BJ (cell line): ENCODE results near the gene SLX4IP. TPM values are rescaled to one million over a fixed set of nuclear protein-coding genes. Genes with fewer than 3 reads are reported as not detected.

ENCODE experiments used
- CTCF ChIA-PET: fragments of 350-600 bp; formaldehyde crosslinking; extraction: SDS; loops from one replicate; lab custom pipeline; 2021; ENCODE audit warnings: antibody characterized with exemption, inconsistent platforms; lab: Yijun Ruan, JAX
- POLR2A ChIA-PET: fragments of 300-600 bp; sonication (Branson Sonifier 250); formaldehyde crosslinking; extraction: SDS; loops from one replicate; lab custom pipeline; 2021; ENCODE audit warnings: antibody characterized with exemption; lab: Charles Lee
- DNase-seq: peaks from one replicate; pipeline ENCODE4 v3.0.0-alpha.2; 2011; ENCODE audit warnings: low read depth
- H3K27me3 ChIP-seq: 2 replicates; pipeline ENCODE4 v1.6.0; 2011; ENCODE audit warnings: low read length; ENCODE audit not compliant: control insufficient read depth, insufficient read depth
- H3K36me3 ChIP-seq: 2 replicates; pipeline ENCODE4 v1.5.1; 2011; ENCODE audit warnings: low read length; ENCODE audit not compliant: control insufficient read depth, insufficient read depth
- H3K4me3 ChIP-seq: 2 replicates; pipeline ENCODE4 v1.5.1; 2011; ENCODE audit warnings: low read depth, mild to moderate bottlenecking, control low read depth, low read length
- CTCF ChIP-seq: IDR thresholded peaks from 2 replicates; pipeline ENCODE4 v1.5.1; 2011; ENCODE audit warnings: low read depth, mild to moderate bottlenecking, control low read depth, inconsistent platforms, low read length, moderate library complexity; ENCODE audit not compliant: insufficient read depth
- polyA plus RNA-seq: library from polyadenylated mRNA; depleted of rRNA; stranded (reverse); fragments of >200 nt; gene quantifications from 2 replicates; pipeline ENCODE4 v1.2.3, GENCODE V29; 2011

SLX4IP gene
- polyA plus RNA-seq, 1 experiment = 1.6 TPM

GRCh38 chr20:10498200-10498599, 63.1 kb downstream of the SLX4IP start:
- Histone ChIP-seq H3K4me3 (no peak overlapping the region), H3K36me3 (no peaks in the 10 kb centered on the region), H3K27me3 (no peaks in the 10 kb centered on the region; the same call in 1 of the 2 replicates)
- DNase-seq = no peak
- CTCF ChIA-PET = no interaction called here
- POLR2A ChIA-PET = no interaction called here
- no peak for TF ChIP-seq CTCF

GRCh38 chr20:10501402-10501801, 66.3 kb downstream of the SLX4IP start:
- ChIA-PET CTCF (no interaction called here), POLR2A (no interaction called here)
- Histone ChIP-seq H3K4me3 (no peak overlapping the region), H3K36me3 (no peaks in the 10 kb centered on the region), H3K27me3 (no peaks in the 10 kb centered on the region; the same call in 1 of the 2 replicates)
- DNase-seq = no peak
- no peak for TF ChIP-seq CTCF

GRCh38 chr20:10502098-10502526, 67.0 kb downstream of the SLX4IP start:
- H3K36me3 ChIP-seq = no peaks in the 10 kb centered on the region
- POLR2A ChIA-PET = no interaction called here
- TF ChIP-seq CTCF = no peak
- H3K27me3 ChIP-seq = no peaks in the 10 kb centered on the region; the same call in 1 of the 2 replicates
- no peak overlapping the region for H3K4me3 ChIP-seq
- DNase-seq = no peak
- CTCF ChIA-PET = no interaction called here

GRCh38 chr20:10504608-10504993, 69.5 kb downstream of the SLX4IP start:
- TF ChIP-seq CTCF = no peak
- no peak for DNase-seq
- no peak overlapping the region for H3K4me3 ChIP-seq
- H3K27me3 ChIP-seq = no peaks in the 10 kb centered on the region
- ChIA-PET POLR2A (no interaction called here), CTCF (interaction anchor here (1.0 to 1.2 kb wide), 3 partner anchors 10 to 26 kb away, joined by 3 to 4 read pairs (median 3); no protein-coding TSS in a partner anchor)
- no peaks in the 10 kb centered on the region for H3K36me3 ChIP-seq

- TF ChIP-seq CTCF = no peak
- H3K27me3 ChIP-seq = no peaks in the 10 kb centered on the region
- no peak overlapping the region for H3K4me3 ChIP-seq
- ChIA-PET CTCF (interaction anchor here (1.0 kb wide), 1 partner anchor 26 kb away, joined by 4 read pairs; no protein-coding TSS in a partner anchor), POLR2A (no interaction called here)
- H3K36me3 ChIP-seq = no peaks in the 10 kb centered on the region
- DNase-seq = no peak
These were observed 70.1 kb downstream of the SLX4IP start for GRCh38 chr20:10504994-10505730.
